GM19240 (cell line): Measurements from ENCODE around the gene BAHCC1.
"Not testable (repeated sequence)": the region's sequence is repeated elsewhere in the genome, so short reads cannot be mapped to it uniquely, and the experiment has no call there.

Source experiments
- DNase-seq: peaks from one replicate; pipeline ENCODE4 v3.0.0; 2011; ENCODE audit warnings: low spot score; ENCODE audit not compliant: insufficient read length

Gene BAHCC1

DNA sequence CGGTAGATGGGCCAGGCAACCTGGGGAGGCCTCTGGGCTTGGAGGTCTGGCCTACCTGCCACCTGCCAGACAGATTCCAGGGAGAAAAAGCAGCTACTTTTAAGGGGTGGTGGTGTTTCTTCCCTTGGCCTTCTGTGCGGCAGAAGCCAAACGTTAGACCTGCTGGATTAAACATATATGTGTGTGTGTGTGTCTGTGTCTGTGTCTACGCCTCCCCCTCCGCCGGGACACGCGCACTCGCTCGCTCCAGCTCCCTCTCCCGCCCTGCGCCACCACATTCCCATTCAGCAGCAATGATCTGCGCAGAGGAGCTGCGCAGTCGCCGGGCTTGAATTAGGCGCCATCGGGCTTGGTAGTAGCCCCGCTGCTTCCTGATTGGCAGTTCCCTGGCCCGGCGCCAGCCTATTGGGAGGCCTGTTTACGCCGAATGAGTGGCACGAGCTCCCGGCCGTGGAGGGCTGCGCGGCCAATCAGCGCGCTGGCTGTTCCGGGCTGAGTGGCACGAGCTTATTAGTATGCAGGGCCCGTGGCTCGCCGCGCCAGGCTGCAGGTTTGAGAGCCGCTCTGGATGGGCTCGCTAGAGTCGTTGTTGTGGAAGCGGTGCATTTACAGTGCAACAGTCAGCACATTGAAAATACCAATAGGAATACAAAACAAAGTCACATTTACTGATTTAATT lies at the start of gene BAHCC1:
Gene BAHCC1 (plus strand): TSS at position 537 of the 679 bp plus-strand sequence. CDS start 4,283 bp downstream, outside the sequence.
- peak; percentile 76 for DNase-seq

GRCh38 chr17:81346090-81346907 lies 49.0 kb upstream of the BAHCC1 start:
- DNase-seq = peak; percentile 98

GRCh38 chr17:81346908-81347349 lies 48.3 kb upstream of the BAHCC1 start:
- DNase-seq = no peak

DNA sequence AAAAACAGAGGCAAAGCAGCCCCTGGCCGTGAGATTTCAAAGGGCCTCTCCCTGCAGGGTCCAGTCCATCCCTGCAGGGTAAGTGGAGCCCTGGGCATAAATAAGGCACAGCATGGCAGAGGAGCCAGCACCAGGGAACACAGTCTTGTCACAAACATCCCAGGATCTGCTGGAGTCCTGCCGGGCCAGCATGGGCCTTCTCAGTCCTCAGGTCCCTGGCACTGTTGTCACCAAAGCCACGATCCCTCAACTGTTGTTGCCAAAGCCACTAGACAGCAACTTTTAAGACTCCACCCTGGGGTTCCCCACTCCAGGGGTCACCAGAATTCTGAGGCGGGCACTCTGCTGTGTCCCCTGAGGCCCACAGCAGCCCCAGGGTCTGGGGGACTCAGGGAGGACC lies 47.8 kb upstream of the BAHCC1 start:
- DNase-seq = no peak

DNA sequence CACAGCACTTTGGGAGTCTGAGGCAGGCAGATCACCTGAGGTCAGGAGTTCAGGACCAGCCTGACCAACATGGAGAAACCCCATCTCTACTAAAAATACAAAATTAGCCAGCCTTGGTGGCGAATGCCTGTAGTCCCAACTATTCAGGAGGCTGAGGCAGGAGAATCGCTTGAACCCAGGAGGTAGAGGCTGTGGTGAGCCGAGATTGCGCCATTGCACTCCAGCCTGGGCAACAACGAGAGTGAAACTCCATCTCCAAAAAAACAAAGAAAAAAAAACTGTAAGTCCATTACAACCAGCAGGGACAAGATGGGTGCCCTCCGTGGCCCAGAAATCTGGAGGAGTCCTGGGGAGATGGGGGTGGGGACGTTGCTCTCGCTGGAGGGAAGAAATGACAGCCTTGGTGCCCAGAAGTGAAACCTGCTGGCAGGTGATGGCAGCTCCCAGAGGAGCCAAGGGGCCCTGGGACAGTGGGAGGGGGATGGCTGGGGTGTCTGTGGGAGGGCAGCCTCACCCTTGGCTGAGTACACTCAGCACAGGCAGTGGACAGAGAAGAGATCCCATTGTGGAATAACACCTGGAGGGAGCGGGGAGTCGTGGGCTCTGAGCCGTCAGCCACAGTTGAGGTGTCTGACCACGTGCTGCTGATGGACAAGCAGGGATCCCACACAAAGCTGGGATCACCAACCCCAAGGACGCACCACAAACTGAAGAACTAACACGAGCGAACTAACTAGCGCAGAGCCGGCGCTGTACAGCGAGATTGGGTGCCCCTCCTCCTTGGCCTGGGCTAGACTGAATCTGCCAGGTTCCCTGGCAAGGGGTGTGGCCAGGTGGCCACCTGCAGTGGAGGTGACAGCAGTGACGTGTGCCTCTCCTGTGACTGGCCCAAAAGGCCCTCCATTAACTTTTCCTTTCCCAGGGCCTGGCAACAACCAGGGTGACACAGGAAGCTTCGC lies 46.9 kb upstream of the BAHCC1 start:
- no peak for DNase-seq

DNA sequence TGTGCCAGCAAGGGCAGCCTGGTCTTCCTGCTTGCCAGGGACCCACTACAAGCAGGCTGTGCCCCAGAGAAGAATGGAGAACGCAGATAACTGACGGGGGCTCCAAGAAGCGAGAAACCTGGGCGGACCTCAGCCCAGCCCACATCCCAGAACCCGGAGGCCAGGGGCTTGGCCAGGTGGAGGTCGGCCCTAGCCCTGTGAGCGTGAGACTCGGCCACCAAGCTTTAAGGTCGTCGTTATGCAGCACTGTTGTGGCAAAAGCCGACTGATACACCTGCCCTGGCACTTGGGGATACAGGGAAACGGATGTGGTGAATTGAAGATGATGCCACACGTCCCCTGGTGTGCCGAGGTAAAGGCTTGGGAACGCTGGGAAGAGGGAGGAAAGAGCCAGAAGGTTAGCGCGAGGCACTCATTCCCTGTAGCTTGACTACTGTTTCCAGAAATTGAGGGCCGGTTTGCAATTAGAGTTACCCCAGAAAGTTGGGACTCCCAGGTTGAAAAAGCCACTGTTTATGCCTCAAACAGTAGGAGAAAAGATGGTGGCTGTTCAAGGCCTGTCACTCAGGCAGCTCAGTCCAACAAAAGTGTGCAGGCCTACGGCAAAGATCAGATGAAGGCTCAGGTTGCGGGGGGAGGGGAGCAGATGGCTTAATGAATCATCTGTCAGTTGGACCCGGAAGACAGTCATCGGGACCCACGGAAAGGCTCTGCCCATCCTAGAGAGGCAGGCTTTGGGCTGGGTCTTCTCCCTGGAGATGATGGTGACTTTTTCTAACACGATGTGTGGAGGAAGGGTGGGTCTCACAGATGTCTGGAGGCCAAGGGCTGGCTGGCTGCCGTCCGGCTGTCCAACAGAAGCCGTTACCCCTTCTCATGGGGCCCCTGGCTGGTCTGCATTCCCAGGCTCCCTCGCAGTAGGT lies 45.6 kb upstream of the BAHCC1 start:
- DNase-seq = no peak

GRCh38 chr17:81350320-81350890 lies 44.9 kb upstream of the BAHCC1 start:
- DNase-seq = no peak

GRCh38 chr17:81351329-81352052 lies 43.8 kb upstream of the BAHCC1 start:
- DNase-seq = not testable (repeated sequence)

DNA sequence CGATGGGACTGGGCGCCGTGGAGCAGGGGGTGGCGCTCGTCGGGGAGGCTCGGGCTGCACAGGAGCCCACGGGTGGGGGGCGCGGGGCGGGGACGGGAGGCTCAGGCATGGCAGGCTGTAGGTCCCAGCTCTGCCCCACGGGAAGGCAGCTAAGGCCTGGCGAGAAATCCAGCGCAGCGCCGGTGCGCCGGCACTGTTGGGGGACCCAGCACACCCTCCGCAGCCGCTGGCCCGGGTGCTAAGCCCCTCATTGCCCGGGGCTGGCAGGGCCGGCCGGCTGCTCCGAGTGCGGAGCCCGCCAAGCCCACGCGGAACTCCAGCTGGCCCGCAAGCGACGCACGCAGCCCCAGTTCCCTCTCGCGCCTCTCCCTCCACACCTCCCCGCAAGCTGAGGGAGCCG lies 43.2 kb upstream of the BAHCC1 start:
- not testable (repeated sequence) for DNase-seq

DNA sequence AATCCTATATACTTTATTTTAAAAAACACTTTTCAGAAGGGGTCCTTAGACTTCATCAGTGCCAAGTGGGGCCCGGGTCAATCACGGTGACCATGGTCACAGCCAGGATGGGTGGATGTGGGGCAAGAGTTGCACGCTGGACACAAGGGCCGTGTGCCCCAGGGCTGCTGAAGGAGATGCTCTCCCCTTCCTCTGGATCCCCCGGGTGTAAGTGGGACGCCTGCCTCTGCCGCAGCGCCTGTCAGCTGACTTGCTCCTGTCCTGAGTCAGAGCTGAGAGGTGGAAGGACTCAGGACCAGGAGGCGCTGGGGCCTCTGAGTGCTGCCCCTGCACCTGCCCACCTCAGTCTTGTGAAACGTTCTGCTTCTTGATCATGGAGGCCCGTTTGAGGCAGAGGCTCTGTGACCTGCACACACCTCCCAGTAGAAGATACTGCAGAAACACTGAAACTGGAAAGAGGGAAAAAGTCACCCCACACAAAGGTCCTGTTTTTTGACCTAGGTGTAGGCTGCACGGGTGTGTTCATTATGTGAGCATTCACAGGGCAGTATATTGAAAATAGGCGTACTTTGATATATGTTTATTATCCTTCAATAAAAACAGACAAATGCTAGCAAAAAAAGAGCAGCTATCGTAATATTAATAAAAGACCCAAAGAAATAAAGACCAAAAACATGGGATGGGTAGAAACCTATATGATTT lies 40.9 kb upstream of the BAHCC1 start:
- no peak for DNase-seq

DNA sequence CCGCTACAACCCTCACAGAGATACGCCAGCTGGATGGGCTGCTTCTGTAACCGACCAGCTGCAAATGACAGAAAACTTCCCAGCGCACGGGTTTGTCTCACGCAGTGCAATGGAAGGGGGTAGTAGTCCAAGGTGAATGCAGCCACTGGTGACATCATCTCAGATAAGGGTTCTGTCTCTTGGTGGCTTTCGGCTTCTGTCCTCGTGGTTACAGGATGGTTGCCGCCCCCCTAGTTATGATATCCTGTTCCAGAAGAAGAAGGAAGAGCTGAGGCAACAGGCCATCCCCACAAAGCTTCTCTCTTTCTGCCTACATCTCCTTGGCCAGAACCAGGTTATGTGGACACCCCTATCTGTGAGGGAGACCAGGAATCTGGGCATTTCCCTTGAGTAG lies 40.3 kb upstream of the BAHCC1 start:
- DNase-seq = no peak

DNA sequence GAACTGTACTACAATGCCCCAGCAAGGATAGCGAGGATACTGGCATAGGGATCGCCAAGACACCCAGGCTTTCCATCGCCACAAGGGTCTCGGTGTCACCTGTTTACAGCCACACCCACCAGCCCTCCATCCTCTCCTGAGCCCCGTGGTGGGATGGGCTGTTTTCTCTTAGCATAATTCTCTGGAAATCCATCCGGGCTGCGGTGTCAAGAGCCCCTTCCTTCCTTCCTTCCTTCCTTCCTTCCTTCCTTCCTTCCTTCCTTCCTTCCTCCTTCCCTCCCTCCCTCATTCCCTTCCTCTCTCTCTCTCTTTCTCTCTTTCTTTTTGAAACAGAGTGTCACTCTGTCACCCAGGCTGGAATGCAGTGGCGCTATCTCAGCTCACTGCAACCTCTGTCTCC lies 36.0 kb upstream of the BAHCC1 start:
- no peak for DNase-seq

- not testable (repeated sequence) for DNase-seq
Measured at GRCh38 chr17:81362001-81362400, 33.3 kb upstream of the BAHCC1 start.

GRCh38 chr17:81364278-81365147 lies 30.7 kb upstream of the BAHCC1 start:
- DNase-seq = no peak

DNA sequence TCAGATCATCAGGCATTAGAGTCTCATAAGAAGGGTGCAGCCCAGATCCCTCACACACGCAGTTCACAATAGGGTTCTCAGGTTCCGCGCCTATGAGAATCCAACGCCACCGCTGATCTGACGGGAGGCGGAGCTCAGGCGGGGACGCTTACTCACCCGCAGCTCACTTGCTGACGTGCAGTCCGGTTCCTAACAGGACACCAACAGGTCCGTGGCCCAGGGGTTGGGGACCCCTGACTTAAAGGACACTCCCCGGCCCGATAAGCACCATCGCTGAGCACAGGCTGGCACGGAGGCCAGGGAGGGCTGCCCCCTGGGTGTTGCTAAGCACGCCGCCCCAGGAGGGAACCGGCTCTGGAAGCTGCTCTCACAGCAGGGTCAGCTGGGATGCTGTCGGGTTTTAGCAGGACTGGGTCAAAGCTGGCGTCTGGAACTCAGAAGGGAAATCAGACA lies 30.1 kb upstream of the BAHCC1 start:
- DNase-seq = no peak

DNA sequence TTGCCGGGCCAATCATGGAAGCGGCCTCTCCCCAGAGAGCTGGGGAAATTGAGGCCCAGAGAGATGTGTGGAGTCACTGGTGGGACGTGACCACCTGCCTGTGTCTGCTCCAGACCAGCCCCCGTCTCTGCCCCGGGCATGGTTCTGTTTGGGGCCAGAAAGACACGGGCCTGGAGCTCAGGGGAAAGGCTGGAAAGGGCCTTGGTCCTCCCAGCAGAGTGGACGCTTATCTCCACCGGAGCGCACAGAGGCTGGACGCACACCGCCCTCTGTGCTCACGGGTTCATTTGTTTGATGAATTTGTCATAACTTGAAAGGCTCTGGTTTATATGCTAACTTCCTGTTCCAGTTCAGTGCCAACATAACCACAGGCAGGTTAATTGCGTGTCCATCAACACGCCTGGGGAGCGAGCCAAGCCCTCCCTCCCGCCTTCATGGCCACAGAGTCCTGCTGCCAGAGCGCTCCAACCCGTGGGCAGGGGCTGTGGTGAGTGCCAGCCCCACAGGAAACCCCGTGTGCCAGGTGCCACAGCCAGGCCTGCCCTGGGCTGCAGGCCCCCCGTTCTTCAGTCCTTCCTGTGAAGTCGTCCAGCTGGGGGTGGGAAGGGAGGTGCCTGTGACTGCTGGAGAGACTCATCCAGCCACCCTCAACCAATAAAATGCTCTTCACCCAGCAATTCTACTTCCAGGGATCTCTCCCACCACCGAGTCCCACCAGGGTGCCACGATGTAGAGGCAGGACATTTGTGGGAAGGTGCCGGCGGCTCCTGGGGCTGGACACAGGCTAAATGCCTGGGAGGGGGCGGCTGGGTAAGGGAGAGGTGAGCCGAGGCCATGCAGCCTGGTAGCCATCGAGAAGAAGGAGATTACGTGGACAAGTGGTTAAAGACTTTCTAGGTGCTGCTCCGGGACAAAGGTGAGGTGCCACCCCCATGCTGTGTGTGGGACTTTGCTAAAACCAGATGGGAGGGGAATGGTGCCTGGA lies 29.4 kb upstream of the BAHCC1 start:
- DNase-seq = no peak

- no peak for DNase-seq
Measured at GRCh38 chr17:81366648-81367047, 28.6 kb upstream of the BAHCC1 start.
